ENCODE results near the gene HPCAL1. TPM values are rescaled to one million over a fixed set of nuclear protein-coding genes. Genes with fewer than 3 reads are reported as not detected.

Gene HPCAL1
- total and polyA plus RNA-seq, 2 donors (not counting 3 experiments of a cell fraction or from before 2014, with no cell fraction given): 56.5 to 77.4 TPM

DNA sequence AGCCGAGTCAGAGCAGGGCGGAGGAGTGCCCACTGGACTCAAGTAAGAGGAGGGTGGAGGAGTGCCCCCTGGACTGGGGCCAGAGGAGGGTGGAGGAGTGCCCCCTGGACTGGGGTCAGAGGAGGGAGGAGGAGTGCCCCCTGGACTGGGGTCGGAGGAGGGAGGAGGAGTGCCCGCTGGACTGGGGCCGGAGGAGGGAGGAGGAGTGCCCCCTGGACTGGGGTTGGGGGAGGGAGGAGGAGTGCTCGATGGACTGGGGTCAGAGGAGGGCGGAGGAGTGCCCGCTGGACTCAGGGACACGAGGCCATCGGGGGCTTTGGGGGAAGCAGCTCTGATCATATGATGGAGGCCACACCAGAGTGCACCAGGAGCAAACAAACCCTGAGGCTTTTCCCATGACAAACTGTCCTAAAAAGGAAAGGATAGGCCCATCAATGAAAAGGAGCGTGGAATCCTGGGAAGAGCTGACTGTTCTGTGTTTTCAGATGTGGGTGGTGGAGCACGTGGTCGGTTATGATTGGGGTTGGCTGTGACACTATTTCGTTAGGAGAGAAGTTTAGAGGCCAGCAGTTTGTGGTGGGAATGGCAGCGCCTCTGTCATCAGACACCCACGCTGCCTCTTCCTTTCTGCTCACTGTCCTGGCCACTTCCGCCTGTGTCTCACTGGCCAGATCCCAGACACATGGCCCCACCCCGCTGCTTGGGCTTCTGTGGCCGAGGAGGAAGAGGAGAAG lies 24.5 kb upstream of the HPCAL1 start:
- H3K9me3 ChIP-seq (replicated peaks; ENCODE audit: control insufficient read depth, insufficient read depth, low read length): no peaks in the 10 kb centered on the region
- FAIRE-seq (no peak), DNase-seq (ENCODE audit: low read depth, low spot score) (no peak)
- intact Hi-C loops (cut with micrococcal nuclease) (no loop called here), dilution Hi-C loops (cut with MboI; ENCODE audit: extremely low pct_ligation_motif_present, low sequenced_read_pairs) (no loop called here)
- H3K9me1 ChIP-seq (replicated peaks; ENCODE audit: control insufficient read depth, extremely low read depth, insufficient read depth, low read length): no peaks in the 10 kb centered on the region
- H3K4me3 ChIP-seq (replicated peaks in 1 of 3; ENCODE audit: insufficient read depth in 1 of 3, low read depth in 1 of 3, low read length in 3 of 3): no peak overlapping the region
- H3K36me3 ChIP-seq (ENCODE audit: control insufficient read depth in 2 of 2, extremely low read depth in 1 of 2, insufficient read depth in 2 of 2, low read length in 2 of 2): no peaks in the 10 kb centered on the region
- no peaks in the 10 kb centered on the region for H3K79me2 ChIP-seq (ENCODE audit: control insufficient read depth, insufficient read depth, low read length)
- ChIA-PET CTCF (interaction anchor here (2.2 to 2.5 kb wide), 2 partner anchors 25 to 130 kb away, joined by 4 to 7 read pairs; partner anchors contain the start of gene HPCAL1), POLR2A (no interaction called here)
- H3K27me3 ChIP-seq (ENCODE audit: control insufficient read depth in 2 of 2, insufficient read depth in 2 of 2, low read length in 2 of 2): no peaks in the 10 kb centered on the region
- TF ChIP-seq, protein P1, sequence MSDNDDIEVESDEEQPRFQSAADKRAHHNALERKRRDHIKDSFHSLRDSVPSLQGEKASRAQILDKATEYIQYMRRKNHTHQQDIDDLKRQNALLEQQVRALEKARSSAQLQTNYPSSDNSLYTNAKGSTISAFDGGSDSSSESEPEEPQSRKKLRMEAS (IDR thresholded peaks at IDR 0.05; ENCODE audit: insufficient read depth, insufficient read length): no peak
- TF ChIP-seq GATA2 (IDR thresholded peaks at IDR 0.05; ENCODE audit: insufficient read depth, insufficient read length, low read depth, low read length) (no peak), POLR2AphosphoS5 (IDR thresholded peaks at IDR 0.05; ENCODE audit: insufficient read depth, low read depth, low read length) (no peak), CTCF (IDR thresholded peaks at IDR 0.05; ENCODE audit: extremely low read depth in 1 of 2, insufficient read depth in 1 of 2, low read depth in 1 of 2, low read length in 2 of 2) (no peak), MYC (IDR thresholded peaks at IDR 0.05; ENCODE audit: low read depth, low read length) (no peak), JUN (IDR thresholded peaks at IDR 0.05; ENCODE audit: borderline replicate concordance, insufficient read depth, insufficient read length, low read depth) (no peak), POLR2A (IDR thresholded peaks at IDR 0.05; ENCODE audit: low read depth, low read length) (no peak), EZH2 (IDR thresholded peaks at IDR 0.05; ENCODE audit: borderline replicate concordance, low read depth, low read length, severe bottlenecking) (no peak), FOS (IDR thresholded peaks at IDR 0.05; ENCODE audit: borderline replicate concordance, insufficient read depth, low read length) (no peak)
- no peak overlapping the region for H3K4me2 ChIP-seq (ENCODE audit: insufficient read depth, low read length)
- no TSS peak for BruUV-seq (replicated peaks)
- H3K4me1 ChIP-seq (ENCODE audit: control insufficient read depth, extremely low read depth, insufficient read depth, low read length): peaks cover 5% of the 10 kb centered on the region
- no peak overlapping the region for H2AFZ ChIP-seq (ENCODE audit: low read depth, low read length)
- H3K27ac ChIP-seq (ENCODE audit: insufficient read depth, low read depth, low read length): no peak overlapping the region
- no peak overlapping the region for H3K9ac ChIP-seq (replicated peaks; ENCODE audit: extremely low read depth, insufficient read depth, low read length)
- H4K20me1 ChIP-seq (replicated peaks; ENCODE audit: control insufficient read depth, extremely low read depth, insufficient read depth, low read length): no peaks in the 10 kb centered on the region

Data from endothelial cell of umbilical vein (primary cell).